Medulla oblongata (tissue), 1 donor: Measurements from ENCODE around the gene VSTM2B.
A peak's percentile ranks its signal among the peaks of the same experiment; 100 is the strongest.
"Not testable (repeated sequence)": the region's sequence is repeated elsewhere in the genome, so short reads cannot be mapped to it uniquely, and the experiment has no call there.

Experiments
- DNase-seq: peaks from one replicate; pipeline ENCODE4 v3.0.0-alpha.2; 2015; ENCODE audit errors: extremely low spot score

Gene VSTM2B

GRCh38 chr19:29525901-29526729 is at the start of gene VSTM2B:
VSTM2B (plus strand) TSS chr19:29525994; CDS start chr19:29526584, 590 bp downstream.
- no peak for DNase-seq

- no peak for DNase-seq
Measured at GRCh38 chr19:29476528-29476927, 49.3 kb upstream of the VSTM2B start.

- no peak for DNase-seq
Measured at GRCh38 chr19:29477831-29478577, 47.8 kb upstream of the VSTM2B start.

DNA sequence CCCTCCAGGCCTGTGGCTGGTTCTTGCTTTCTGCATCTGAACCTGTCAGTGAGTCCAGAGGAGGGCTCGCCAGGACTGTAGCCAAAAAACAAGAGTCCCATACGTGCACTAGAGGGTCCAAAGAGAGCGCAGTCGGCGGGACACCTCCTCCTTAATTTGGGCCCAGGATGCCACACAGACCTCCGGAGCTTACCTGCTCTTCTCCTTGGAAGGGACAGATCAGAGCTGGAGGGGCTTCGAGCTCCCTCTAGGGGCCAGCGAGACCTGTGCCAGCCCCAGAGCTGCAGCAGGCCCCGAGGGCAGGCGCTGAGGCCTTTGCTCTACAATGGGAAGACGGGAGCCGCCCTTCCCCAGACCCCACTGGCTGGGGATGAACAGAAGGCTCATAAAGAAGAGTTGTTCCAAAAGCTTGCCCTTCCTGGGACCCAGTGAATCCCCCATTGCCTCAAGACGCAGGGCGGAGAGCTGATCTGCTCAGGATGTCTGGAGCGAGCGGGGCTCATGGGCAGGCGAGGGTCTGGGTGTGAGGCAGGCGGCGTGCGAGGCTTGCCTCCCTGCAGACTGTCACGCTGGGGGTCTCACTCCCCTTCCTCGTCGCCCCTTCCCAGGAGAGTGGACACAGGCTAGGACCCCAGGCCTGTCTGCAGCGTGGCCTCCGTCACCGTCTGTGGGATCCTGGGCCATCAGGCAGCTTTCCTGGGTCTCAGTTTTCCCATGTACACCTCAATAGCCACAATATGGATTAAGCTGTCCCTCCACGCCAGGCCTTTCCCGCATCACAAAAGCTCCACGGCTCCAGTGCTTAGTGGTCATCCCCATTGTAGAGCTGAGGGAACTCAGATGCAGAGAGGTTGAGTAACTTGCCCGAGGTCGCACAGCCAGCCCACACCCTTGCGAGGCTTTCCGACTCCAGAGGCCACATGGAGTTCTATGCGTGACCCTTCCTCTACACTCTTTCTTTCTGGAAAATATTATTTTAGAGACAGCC is 46.9 kb upstream of the VSTM2B start:
- DNase-seq: peak; percentile 46

GRCh38 chr19:29479941-29480340 is 45.9 kb upstream of the VSTM2B start:
- DNase-seq: no peak

GRCh38 chr19:29480507-29480906 is 45.3 kb upstream of the VSTM2B start:
- no peak for DNase-seq

DNA sequence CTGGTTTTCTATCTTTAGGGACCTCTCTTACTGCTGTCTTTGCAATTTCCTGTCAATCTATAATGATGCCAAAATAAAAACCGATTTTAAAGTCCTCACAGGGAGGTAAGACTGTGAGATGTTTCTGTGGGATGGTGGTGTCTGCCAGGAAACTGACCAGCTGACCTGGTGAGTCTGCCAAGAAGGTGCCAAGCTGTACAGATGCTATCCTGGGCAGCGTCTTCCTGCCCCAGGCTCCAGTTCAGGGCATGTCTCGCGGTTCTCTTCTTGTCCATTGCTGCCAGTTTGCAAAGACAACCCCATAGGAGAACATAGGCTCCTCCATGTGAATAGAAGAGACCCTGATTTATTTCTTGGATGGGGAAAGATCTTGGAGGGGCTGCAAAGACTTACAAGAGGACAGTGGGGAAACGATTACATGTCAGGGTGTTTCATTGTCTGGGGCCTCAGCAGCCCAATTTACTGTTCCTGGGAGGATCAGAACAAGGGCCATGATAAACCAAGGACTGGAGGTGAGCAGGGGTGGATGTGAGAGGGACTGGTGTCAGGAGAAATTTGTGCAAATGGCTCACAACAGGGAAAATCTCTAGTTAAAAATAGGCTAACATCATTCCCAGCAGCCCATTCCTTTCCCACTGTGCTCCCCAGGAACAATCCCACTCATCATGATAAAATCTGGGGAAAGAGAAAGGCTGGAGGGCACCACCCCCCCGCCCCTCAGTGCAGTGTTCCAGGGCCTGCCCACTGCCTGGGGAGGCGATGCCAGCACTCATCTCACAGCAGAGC is 42.7 kb upstream of the VSTM2B start:
- no peak for DNase-seq

DNA sequence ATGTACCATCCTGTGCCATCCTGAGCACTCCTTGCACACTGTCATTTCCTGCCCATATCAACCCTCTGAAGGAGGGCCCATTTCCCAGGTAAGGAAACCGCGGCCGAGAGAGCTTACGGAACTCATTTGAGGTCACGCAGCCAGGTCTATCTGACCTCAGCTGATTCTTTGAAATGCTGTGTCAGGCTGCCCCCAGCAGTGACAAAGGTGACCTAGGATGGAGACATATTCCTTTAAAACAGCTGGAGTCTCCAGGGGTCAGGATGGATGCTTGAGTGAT is 42.2 kb upstream of the VSTM2B start:
- no peak for DNase-seq

DNA sequence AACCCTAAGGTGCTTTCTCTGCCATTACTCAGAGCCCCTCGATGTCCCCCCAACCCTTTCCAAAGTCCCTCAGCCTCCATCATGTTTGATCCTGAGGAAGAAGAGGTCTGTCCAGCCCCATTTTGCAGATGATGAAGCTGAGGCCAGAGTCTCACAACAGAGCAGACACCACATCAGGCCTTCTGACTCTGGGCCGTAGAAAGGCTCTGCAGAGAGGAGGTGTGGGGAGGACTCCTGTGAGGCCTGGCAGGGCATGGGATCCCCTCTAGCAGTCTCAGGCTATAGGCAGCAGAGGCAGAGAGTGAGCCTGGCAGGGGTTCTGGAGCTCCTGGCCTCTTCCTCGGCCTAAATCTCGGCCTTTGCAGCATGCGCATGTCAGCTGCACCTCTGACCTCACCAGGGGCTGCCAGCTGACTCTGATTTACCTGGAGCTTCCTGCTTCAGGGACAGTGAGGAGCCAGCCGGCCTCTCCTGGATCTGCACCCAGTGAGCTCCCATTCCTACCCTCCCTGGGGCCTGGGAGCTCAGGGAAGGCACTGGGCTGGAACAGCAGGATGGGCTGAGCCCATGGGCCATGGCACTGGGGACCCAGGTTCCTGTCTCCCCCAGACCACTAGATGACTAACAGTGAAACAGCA is 41.7 kb upstream of the VSTM2B start:
- no peak for DNase-seq

DNA sequence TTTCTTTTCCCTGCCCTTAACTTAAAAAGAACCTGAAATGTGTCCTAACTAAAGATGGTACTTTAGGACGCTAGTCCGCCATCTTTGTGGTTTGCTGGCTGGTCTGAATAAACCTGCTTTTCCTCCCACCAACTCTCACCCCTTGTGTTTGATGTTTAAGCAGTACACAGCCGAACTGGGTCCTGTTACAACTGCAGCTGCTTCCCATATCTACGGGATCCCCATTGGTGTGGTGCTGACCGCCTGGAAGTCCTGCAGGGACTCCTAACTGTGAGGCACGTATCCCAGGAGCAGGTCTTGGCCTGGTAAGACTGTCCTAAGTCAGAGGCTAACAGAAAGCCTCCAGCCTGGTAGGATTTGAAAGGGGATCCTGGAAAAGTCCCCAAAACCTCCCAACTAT is 40.9 kb upstream of the VSTM2B start:
- DNase-seq: no peak

- no peak for DNase-seq
Measured at GRCh38 chr19:29485293-29485692, 40.5 kb upstream of the VSTM2B start.

DNA sequence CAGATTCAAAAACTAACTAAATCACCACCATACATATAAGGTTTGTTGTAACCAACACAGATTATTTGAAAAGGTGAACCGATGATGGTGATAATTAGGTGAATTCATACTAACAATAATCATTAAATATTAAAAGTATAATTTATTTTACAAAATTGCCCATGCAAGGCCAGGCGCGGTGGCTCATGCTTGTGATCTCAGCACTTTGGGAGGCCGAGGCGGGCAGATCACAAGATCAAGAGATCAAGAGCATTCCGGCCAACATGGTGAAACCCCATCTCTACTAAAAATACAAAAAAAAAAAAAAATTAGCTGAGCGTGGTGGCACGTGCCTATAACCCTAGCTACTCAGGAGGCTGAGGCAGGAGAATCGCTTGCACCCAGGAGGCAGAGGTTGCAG is 38.8 kb upstream of the VSTM2B start:
- not testable (repeated sequence) for DNase-seq

- DNase-seq: no peak
Measured at GRCh38 chr19:29487432-29487831, 38.4 kb upstream of the VSTM2B start.

DNA sequence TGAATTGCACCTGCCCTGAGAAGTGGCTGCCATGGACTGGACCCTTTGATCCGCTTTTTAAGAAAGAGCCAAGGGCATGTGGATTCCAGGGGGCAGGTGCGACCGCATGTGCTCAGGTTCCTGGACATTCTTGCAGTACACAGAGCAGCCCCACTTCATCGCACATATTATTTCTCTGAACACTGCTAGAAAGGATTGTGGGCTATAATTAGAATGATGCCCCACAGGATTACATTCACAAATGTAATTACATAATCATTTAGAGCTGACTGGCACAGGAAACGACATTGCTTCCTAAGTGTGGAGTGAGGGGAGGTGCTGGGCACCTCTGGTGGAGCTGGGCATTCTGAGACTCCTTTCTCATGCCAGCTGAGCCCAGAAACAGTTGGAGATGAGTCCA is 37.5 kb upstream of the VSTM2B start:
- no peak for DNase-seq

DNA sequence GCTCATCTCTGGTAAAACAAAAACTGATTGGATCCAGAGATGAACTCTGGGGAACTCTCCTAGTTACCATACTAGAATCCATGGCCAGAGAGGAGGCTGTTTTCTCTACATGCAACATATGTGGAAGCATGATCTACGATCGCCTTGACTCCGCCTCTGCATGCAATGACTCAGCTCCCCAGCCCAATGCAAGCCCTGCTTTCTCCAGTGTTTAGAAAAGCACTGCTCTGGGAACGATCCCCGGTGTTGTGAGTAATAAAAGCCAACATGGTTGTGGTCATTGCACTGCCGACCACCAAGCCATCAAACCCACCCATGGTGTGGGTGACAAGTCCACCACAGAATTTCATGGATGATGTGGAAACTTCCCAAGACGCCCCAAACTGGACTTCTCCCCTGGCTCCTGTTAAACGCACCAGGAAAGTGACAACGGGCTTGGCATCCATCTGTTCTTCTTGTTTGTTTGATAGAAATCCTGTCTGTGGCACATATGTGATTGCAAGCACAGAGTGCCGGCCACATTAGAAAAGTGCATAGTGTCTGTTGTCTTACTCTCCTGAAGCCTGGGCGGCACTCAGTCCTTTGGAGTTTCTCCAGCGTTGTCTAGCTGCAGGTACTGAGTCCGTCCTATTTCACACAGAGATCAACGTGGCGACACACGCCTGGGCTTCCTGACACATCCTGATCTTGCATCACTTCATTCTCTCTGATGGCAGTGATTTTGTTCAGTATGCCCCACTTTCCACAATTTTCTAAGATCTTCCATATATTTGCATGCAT is 36.4 kb upstream of the VSTM2B start:
- DNase-seq: no peak

GRCh38 chr19:29491491-29491890 is 34.3 kb upstream of the VSTM2B start:
- no peak for DNase-seq

DNA sequence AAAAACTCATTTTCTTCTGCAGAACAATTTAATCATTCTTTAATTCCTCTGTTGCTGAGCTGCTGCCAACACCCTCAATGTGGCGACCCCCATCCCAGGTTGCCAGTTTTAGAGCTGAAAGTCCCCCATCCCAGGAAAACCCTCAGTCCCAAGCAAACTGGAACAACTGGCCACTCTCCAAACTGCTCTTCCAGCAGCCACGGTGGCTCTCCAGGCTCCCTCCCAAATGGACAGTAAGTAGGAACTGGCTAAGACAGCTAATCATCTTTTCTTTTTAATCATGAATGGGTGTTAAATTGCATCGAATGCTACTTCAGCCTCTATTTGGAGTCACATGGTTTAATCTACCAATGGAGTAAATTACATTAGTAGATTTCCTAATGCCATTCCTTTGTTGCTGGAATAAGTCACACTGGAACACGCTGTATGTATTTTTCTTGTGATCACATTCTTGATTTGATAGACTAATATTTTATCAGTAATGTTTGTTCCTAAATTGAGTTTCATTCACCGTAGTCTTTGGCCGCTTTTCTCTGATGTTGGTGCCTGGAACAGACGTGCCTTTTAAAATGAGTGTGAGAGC is 33.7 kb upstream of the VSTM2B start:
- peak; percentile 48 for DNase-seq

- DNase-seq: peak; percentile 83
Measured at GRCh38 chr19:29492769-29493168, 33.0 kb upstream of the VSTM2B start.

GRCh38 chr19:29495091-29495490 is 30.7 kb upstream of the VSTM2B start:
- no peak for DNase-seq
